ENCODE data around the gene CEP19. TPM values are rescaled to one million over a fixed set of nuclear protein-coding genes. Genes with fewer than 3 reads are reported as not detected.

CEP19 gene
- total RNA-seq, 1 donor from 2014 or later = 3.7 TPM

DNA sequence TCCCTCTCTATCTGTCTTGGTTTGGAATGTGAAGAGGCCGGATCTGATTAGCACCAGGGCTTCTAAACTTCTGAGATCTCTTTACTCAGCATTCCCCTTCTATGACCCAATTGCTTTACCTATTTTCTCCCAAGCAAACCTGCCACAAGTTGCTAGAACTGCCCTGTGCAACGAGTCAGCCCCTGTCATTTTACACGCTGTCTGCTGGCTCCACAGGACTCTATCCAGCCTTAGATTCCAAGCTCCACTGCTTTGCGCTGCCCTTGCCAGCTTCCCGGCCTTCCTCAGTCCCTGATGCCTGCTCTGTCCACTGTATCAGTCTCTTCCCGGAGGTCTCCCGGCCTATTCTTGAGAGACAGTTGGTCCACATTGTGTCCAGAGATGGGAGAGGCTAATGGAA, 12.3 kb downstream of the CEP19 start:
- H3K27me3 Mint-ChIP-seq (ENCODE audit: low read depth) = no peaks in the 10 kb centered on the region
- H3K4me1 Mint-ChIP-seq (ENCODE audit: low read depth) = peaks cover 2% of the 10 kb centered on the region
- H3K9me3 Mint-ChIP-seq = no peaks in the 10 kb centered on the region
- H3K36me3 Mint-ChIP-seq (ENCODE audit: low read depth) = no peaks in the 10 kb centered on the region
- no peak overlapping the region for H3K27ac Mint-ChIP-seq
- intact Hi-C loops (cut with micrococcal nuclease) = no loop called here
- H3K4me3 Mint-ChIP-seq (ENCODE audit: low read depth) = no peak overlapping the region
- no peak for DNase-seq (ENCODE audit: low spot score)

DNA sequence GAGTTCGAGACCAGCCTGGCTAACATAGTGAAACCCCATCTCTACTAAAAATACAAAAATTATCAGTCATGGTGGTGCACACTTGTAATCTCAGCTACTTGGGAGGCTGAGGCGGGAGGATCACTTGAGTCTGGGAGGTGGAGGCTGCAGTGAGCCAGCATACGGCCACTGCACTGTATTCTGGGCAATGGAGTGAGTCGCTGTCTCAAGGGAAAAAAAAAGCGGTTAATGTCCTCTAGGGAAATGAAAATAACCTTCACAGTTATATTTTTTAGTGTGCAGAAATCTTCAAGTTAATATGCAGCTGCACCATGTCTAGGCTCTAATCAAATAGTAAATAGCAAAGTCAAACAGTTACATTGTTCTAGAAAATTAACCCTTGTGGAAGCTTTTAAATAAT, 14.8 kb downstream of the CEP19 start:
- DNase-seq (ENCODE audit: low spot score) = no peak
- no peaks in the 10 kb centered on the region for H3K27me3 Mint-ChIP-seq (ENCODE audit: low read depth)
- no peaks in the 10 kb centered on the region for H3K36me3 Mint-ChIP-seq (ENCODE audit: low read depth)
- H3K4me1 Mint-ChIP-seq (ENCODE audit: low read depth) = peaks cover 2% of the 10 kb centered on the region
- no peak overlapping the region for H3K4me3 Mint-ChIP-seq (ENCODE audit: low read depth)
- intact Hi-C loops (cut with micrococcal nuclease) = no loop called here
- H3K9me3 Mint-ChIP-seq = no peaks in the 10 kb centered on the region
- H3K27ac Mint-ChIP-seq = no peak overlapping the region

DNA sequence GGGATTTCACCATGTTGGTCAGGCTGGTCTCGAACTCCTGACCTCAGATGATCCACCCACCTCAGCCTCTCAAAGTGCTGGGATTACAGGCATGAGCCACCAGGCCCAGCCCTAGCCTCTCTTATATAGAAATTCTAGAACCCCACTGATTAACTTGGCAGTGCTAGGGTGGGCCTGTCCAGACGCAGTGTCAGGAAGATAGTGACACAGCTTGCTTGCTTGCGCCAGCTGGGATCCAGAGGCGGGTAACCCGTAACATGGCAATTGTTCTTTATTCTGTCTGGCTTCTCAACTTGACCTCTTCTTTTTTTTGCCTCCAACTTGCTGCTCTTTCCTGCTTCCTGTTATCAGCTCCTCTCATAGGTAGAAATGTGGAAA, 16.2 kb downstream of the CEP19 start:
- Mint-ChIP-seq H3K27ac (peak overlapping the region; percentile 82), H3K36me3 (ENCODE audit: low read depth) (no peaks in the 10 kb centered on the region), H3K4me1 (ENCODE audit: low read depth) (peaks cover 2% of the 10 kb centered on the region), H3K9me3 (no peaks in the 10 kb centered on the region), H3K27me3 (ENCODE audit: low read depth) (no peaks in the 10 kb centered on the region), H3K4me3 (ENCODE audit: low read depth) (no peak overlapping the region)
- intact Hi-C loops (cut with micrococcal nuclease) = no loop called here
- DNase-seq (ENCODE audit: low spot score) = no peak

DNA sequence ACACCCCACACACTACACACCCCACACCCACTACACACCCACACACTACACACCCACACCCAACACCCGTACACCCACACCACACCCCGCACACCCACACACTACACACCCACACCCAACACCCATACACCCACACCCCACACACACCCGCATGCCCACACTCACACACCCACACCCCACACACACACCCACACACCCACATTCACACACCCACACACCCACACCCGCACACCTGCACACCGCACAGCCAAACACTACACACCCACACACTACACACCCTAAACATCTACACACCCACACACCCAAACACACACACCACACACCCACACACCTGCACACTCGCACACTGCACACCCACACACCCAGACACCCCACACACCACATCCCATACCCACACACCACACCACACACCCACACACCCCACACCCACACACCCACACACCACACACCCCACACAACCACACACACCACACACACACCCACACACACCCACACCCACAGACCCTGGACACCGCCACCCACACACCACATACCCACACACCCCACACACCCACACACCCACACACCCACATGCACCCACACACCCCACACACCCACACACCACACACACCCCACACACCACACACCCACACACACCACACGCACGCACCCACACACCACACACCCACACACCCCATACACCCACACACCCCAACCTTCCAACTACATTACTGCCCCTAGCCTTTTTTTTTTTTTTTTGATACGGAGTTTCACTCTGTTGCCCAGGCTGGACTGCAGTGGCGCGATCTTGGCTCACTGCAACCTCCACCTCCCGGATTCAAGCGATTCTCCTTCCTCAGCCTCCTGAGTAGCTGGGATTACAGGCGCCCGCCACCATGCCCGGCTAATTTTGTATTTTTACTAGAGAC, 16.9 kb downstream of the CEP19 start:
- peak overlapping the region; percentile 82 for H3K27ac Mint-ChIP-seq
- peaks cover 2% of the 10 kb centered on the region for H3K4me1 Mint-ChIP-seq (ENCODE audit: low read depth)
- H3K4me3 Mint-ChIP-seq (ENCODE audit: low read depth) = no peak overlapping the region
- DNase-seq (ENCODE audit: low spot score) = no peak
- intact Hi-C loops (cut with micrococcal nuclease) = no loop called here
- no peaks in the 10 kb centered on the region for H3K9me3 Mint-ChIP-seq
- no peaks in the 10 kb centered on the region for H3K27me3 Mint-ChIP-seq (ENCODE audit: low read depth)
- H3K36me3 Mint-ChIP-seq (ENCODE audit: low read depth) = no peaks in the 10 kb centered on the region

DNA sequence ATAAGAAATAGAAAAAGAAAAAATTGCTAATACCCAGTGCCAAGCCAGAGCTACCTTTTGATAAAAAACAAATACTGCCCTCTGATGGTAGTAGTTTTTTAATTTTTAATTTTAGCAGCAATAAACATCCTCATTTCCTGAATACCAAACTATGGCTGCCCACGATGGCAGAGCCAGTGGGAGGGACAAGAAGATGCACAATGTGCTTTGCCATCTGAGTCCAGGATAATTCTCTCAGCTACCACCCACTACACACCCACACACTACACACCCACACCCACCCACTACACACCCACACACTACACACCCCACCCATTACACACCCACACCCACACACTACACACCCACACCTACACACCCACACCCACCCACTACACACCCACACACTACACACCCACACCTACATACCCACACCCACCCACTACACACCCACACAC, 17.8 kb downstream of the CEP19 start:
- Mint-ChIP-seq H3K4me3 (ENCODE audit: low read depth) (no peak overlapping the region), H3K36me3 (ENCODE audit: low read depth) (no peaks in the 10 kb centered on the region), H3K9me3 (no peaks in the 10 kb centered on the region), H3K4me1 (ENCODE audit: low read depth) (peaks cover 2% of the 10 kb centered on the region), H3K27me3 (ENCODE audit: low read depth) (no peaks in the 10 kb centered on the region), H3K27ac (peak overlapping the region; percentile 76)
- intact Hi-C loops (cut with micrococcal nuclease) = no loop called here
- no peak for DNase-seq (ENCODE audit: low spot score)

DNA sequence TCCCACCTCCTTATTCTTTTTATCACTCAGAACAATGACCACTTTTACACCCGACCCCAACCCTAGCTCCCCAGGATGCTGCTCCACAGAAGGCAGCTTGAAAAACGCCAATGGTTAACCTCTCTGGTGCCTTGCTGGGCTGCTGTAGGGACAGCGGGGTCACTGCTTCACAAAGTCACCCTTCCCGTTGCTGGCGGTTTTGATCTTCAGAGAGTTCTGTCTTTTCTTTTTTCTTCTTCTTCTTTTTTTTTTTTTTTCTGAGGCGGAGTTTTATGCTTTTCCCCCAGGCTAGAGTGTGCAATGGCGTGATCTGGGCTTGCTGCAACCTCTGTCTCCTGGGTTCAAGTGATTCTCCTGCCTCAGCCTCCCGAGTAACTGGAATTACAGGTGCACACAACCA, 20.7 kb downstream of the CEP19 start:
- H3K4me1 Mint-ChIP-seq (ENCODE audit: low read depth) = peaks cover 12% of the 10 kb centered on the region
- intact Hi-C loops (cut with micrococcal nuclease) = no loop called here
- no peaks in the 10 kb centered on the region for H3K9me3 Mint-ChIP-seq
- H3K36me3 Mint-ChIP-seq (ENCODE audit: low read depth) = no peaks in the 10 kb centered on the region
- H3K27ac Mint-ChIP-seq = no peak overlapping the region
- H3K4me3 Mint-ChIP-seq (ENCODE audit: low read depth) = no peak overlapping the region
- H3K27me3 Mint-ChIP-seq (ENCODE audit: low read depth) = no peaks in the 10 kb centered on the region
- no peak for DNase-seq (ENCODE audit: low spot score)

DNA sequence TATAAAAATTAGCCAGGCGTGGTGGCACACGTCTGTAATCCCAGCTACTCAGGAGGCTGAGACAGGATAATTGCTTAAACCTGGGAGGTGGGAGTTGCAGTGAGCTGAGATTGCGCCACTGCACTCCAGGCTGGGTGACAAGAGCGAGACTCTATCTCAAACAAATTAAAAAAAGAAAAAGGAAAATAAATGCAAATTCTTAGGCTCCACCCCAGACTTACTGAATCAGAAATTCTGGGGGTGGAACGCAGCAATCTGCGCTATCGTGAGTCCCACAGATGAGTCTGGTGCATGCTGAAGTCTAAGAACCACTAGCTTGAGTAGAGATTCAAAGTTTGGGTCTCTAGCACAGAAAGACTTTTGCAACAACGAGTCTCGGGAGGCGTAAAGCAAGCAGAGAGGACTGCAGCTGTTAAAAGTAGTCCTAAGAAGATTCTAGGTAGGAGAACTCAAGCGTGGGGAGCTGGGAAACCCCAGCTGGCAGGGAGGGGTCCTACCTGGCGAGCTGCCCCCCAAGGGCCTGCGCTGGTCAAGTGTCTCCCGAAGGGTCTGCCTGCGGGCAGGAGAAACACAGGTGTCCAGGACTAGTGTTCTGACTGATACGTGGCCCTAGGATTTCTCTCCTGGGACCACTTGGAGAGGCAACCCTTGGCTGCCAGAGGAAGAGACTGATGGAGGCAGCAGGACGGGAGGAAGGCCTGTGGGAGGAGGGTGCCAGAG, 21.9 kb downstream of the CEP19 start:
- Mint-ChIP-seq H3K4me3 (ENCODE audit: low read depth) (no peak overlapping the region), H3K36me3 (ENCODE audit: low read depth) (no peaks in the 10 kb centered on the region), H3K27ac (no peak overlapping the region), H3K4me1 (ENCODE audit: low read depth) (peaks cover 14% of the 10 kb centered on the region), H3K27me3 (ENCODE audit: low read depth) (no peaks in the 10 kb centered on the region), H3K9me3 (no peaks in the 10 kb centered on the region)
- intact Hi-C loops (cut with micrococcal nuclease) = no loop called here
- no peak for DNase-seq (ENCODE audit: low spot score)

DNA sequence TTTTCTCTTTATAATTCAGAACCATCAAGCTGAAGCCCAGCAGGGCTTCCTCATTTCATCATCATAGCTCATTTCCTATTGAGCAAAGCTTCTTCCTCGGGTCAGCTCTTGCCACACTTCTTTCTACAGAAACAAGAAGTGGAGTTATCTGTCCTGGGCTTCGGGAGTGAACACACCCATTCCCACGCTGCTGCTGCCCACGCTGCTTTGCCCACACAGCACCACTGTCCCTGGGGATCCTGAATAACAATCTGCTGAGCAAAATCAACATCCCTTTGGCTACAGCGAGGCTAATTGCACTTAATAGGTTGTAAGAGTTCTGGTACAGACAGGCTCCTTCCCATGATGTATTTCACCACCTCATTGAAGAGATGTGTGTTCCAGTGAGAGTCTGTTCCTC, 23.7 kb downstream of the CEP19 start:
- Mint-ChIP-seq H3K27me3 (ENCODE audit: low read depth) (no peaks in the 10 kb centered on the region), H3K9me3 (no peaks in the 10 kb centered on the region), H3K4me1 (ENCODE audit: low read depth) (peaks cover 25% of the 10 kb centered on the region), H3K27ac (no peak overlapping the region), H3K36me3 (ENCODE audit: low read depth) (no peaks in the 10 kb centered on the region), H3K4me3 (ENCODE audit: low read depth) (no peak overlapping the region)
- intact Hi-C loops (cut with micrococcal nuclease) = no loop called here
- no peak for DNase-seq (ENCODE audit: low spot score)

DNA sequence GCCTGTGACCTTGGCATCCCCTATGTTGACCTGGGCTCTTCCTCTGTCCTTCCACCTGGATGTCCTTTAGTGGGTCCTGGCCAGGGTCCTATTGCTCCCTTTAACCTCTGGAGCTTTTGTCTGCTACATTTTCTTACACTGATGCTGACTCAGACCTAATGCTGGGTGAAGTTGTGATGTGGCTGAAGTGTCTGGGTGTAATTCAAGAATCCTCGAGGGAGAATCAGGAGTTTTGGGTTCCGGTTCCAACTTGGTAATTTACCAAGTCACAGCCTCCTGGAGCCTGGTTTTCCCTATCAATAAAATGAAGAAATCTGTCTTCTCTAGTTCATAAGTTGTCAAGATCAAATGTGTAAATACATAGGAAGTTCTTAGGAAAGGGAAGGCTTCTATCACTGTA, 25.6 kb downstream of the CEP19 start:
- H3K4me3 Mint-ChIP-seq (ENCODE audit: low read depth) = no peak overlapping the region
- H3K27ac Mint-ChIP-seq = no peak overlapping the region

DNA sequence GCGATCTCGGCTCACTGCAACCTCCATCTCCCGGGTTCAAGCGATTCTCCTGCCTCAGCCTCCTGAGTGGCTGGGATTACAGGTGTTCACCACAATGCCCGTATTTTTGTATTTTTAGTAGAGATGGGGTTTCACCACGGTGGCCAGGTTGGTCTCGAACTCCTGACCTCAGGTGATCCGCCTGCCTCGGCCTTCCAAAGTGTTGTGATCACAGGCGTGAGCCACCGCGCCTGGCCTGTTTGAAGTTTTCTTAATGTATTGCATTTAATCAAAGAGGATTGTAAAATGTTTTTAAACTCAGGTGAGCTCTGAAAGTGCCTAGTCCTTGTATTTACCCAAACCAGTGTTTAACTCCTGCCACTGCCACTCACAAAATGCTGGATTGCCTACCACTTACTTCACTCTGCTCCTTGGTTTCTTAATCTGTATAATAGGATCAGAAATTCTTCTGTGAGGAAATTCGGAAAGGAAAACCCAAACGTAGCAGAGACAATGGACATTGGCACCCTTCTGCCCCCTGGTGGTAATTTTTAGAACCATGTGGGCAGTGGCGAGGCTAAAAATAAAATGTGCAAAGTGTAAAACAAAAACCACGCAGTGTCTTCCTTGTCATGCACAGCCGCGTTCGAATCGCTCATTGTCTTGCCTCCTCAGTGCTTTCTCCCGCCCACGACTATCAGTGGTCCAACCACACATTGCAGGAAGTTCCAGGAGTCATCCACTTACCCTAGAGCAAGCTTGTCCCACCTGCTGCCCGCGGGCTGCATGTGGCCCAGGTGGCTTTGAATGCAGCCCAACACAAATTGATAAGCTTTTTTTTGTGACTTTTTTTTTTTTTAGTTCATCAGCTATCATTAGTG, 27.3 kb downstream of the CEP19 start:
- peak; percentile 61 for DNase-seq (ENCODE audit: low spot score)
- H3K27ac Mint-ChIP-seq = peak overlapping the region; percentile 47
- intact Hi-C loops (cut with micrococcal nuclease) = loop anchor here (1.0 to 2.0 kb wide), 4 partner anchors 44 to 156 kb away; no protein-coding TSS in a partner anchor
- H3K9me3 Mint-ChIP-seq = peaks cover 10% of the 10 kb centered on the region
- peaks cover 30% of the 10 kb centered on the region for H3K4me1 Mint-ChIP-seq (ENCODE audit: low read depth)
- H3K27me3 Mint-ChIP-seq (ENCODE audit: low read depth) = no peaks in the 10 kb centered on the region
- H3K4me3 Mint-ChIP-seq (ENCODE audit: low read depth) = peak overlapping the region; percentile 40
- peaks cover 18% of the 10 kb centered on the region for H3K36me3 Mint-ChIP-seq (ENCODE audit: low read depth)

More for the DNA sequence above, 25.6 kb downstream of the CEP19 start:
- Mint-ChIP-seq H3K36me3 (ENCODE audit: low read depth) (peaks cover 13% of the 10 kb centered on the region), H3K4me1 (ENCODE audit: low read depth) (peaks cover 27% of the 10 kb centered on the region), H3K9me3 (peaks cover 10% of the 10 kb centered on the region), H3K27me3 (ENCODE audit: low read depth) (no peaks in the 10 kb centered on the region)
- no peak for DNase-seq (ENCODE audit: low spot score)
- intact Hi-C loops (cut with micrococcal nuclease) = no loop called here

DNA sequence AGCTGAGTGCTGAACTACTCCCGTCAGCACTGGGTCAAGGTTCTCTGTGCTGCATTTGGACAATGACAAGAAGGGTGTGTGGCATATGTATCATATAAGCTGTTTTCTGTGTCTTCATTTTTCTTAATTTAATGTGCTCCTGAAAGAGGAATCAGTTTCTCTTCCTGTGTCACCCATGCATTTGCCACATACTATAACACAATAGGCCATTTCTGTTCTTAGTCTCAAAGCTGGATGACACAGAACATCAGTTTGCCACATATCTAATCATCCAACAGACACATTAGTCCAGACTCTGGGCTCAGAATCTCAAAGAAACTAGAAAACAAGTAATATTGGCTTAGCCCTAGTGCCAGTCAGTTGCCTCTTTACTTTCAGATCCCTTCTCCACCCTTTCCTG, 34.1 kb downstream of the CEP19 start:
- intact Hi-C loops (cut with micrococcal nuclease) = no loop called here
- H3K27ac Mint-ChIP-seq = no peak overlapping the region
- no peaks in the 10 kb centered on the region for H3K27me3 Mint-ChIP-seq (ENCODE audit: low read depth)
- no peak overlapping the region for H3K4me3 Mint-ChIP-seq (ENCODE audit: low read depth)
- H3K36me3 Mint-ChIP-seq (ENCODE audit: low read depth) = peaks cover 22% of the 10 kb centered on the region
- DNase-seq (ENCODE audit: low spot score) = no peak
- peaks cover 11% of the 10 kb centered on the region for H3K9me3 Mint-ChIP-seq
- H3K4me1 Mint-ChIP-seq (ENCODE audit: low read depth) = peaks cover 23% of the 10 kb centered on the region

DNA sequence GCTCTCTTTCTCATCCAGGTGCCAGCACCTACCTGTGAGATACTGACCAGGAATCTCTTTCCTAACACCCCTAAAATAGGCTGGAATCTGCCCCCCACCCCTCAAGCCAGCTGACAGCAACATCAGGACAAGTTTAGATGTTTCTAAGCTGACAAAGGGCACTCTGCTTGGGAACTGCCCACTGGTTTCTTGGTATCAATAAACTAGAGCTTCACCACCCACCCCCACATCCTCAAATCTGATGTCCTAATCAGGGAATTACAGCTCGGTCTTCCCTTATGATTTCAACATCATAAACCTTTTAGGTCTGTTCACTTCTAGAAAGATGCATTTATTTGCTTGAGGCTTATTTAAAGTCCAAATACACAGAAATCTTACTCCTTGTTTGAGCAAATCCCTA, 34.7 kb downstream of the CEP19 start:
- intact Hi-C loops (cut with micrococcal nuclease) = no loop called here
- Mint-ChIP-seq H3K4me1 (ENCODE audit: low read depth) (peaks cover 23% of the 10 kb centered on the region), H3K27me3 (ENCODE audit: low read depth) (no peaks in the 10 kb centered on the region), H3K4me3 (ENCODE audit: low read depth) (no peak overlapping the region), H3K9me3 (peaks cover 9% of the 10 kb centered on the region), H3K27ac (no peak overlapping the region), H3K36me3 (ENCODE audit: low read depth) (peaks cover 18% of the 10 kb centered on the region)
- DNase-seq (ENCODE audit: low spot score) = no peak

Measured in activated T-helper 2 cell treated with anti-CD3 and anti-CD28 coated beads, Interferon-gamma antibody, Interleukin-2, Interleukin-4, amounts not matched to agents 10 μg/mL and 5 μg/mL and 100 μg/mL, durations not matched to agents 14 hours and 24 hours and 36 hours (primary cell).